Measurements from ENCODE around the gene MMP24.

GRCh38 chr20:35280523-35280922 lies 54.0 kb downstream of the MMP24 start:
- no peak for TF ChIP-seq CTCF (IDR thresholded peaks at IDR 0.05)
- no peak for TF ChIP-seq POLR2A (IDR thresholded peaks at IDR 0.05)

Measured in prostate gland (tissue), 2 donors.